Transverse colon (tissue), 4 donors: ENCODE measurements around the gene RILPL2. TPM values are rescaled to one million over a fixed set of nuclear protein-coding genes. Genes with fewer than 3 reads are reported as not detected.
A peak's percentile ranks its signal among the peaks of the same experiment; 100 is the strongest.
"Not testable (repeated sequence)": the region's sequence is repeated elsewhere in the genome, so short reads cannot be mapped to it uniquely, and the experiment has no call there.

Experiments
- DNase-seq: peaks from one replicate; pipeline ENCODE4 v3.0.0-alpha.2; 2019
- H3K27ac ChIP-seq, 4 donors: fragments of 200-600 bp; sonication (generic); 2 replicates each; pipeline ENCODE4 v1.5.1; 2016 to 2018; ENCODE audit warnings: inconsistent platforms in 4 of 4
- H3K27me3 ChIP-seq: fragments of 200-600 bp; sonication (generic); 2 replicates; pipeline ENCODE4 v1.5.1; 2017; ENCODE audit warnings: inconsistent platforms
- H3K36me3 ChIP-seq, 4 donors: fragments of 200-600 bp; sonication (generic); 2 replicates each; pipeline ENCODE4 v1.5.1; 2017 to 2019; ENCODE audit warnings: inconsistent platforms in 4 of 4
- H3K4me1 ChIP-seq, 4 donors: fragments of 200-600 bp; sonication (generic); 2 replicates each; pipeline ENCODE4 v1.5.1; 2017 to 2020; ENCODE audit warnings: inconsistent platforms in 4 of 4
- H3K4me3 ChIP-seq, 4 donors: fragments of 200-600 bp; sonication (generic); 1 replicate in 1 of 4; 2 replicates in 3 of 4; pipeline versions ENCODE4 v1.5.1 to v1.6.1; 2017 to 2019; ENCODE audit warnings: inconsistent platforms in 4 of 4
- H3K9me3 ChIP-seq, 2 donors: fragments of 200-600 bp; sonication (generic); 2 replicates each; pipeline ENCODE4 v1.5.1; 2017 to 2019; ENCODE audit warnings: inconsistent platforms in 2 of 2
- CTCF ChIP-seq, 5 experiments: fragments of 200-600 bp in 3 of 5; fragments of 450-650 bp in 2 of 5; sonication (generic) in 3 of 5; IDR thresholded peaks; 1 replicate in 2 of 5; 2 replicates in 3 of 5; pipeline ENCODE4 v1.5.1; 2016 to 2017; ENCODE audit warnings: antibody characterized with exemption in 5 of 5, inconsistent platforms in 3 of 5, mild to moderate bottlenecking in 2 of 5, moderate library complexity in 1 of 5
- EP300 ChIP-seq: sonication (generic); formaldehyde crosslinking; IDR thresholded peaks from one replicate; pipeline ENCODE4 v1.6.1; 2017; ENCODE audit warnings: antibody characterized with exemption, low read depth
- POLR2A ChIP-seq: fragments of 450-650 bp; IDR thresholded peaks from one replicate; pipeline ENCODE4 v1.6.1; 2016; ENCODE audit warnings: antibody characterized with exemption, mild to moderate bottlenecking, moderate library complexity
- POLR2AphosphoS5 ChIP-seq, 3 donors: sonication (generic); formaldehyde crosslinking; IDR thresholded peaks; one replicate each; pipeline ENCODE4 v1.6.1; 2016; ENCODE audit warnings: antibody characterized with exemption in 3 of 3
- WGBS, 2 donors: methylation state at CpG; one replicate each; pipeline ENCODE4 v1.1.5; 2018; ENCODE audit warnings: low coverage in 1 of 2; 5-methylcytosine and 5-hydroxymethylcytosine counted together
- in situ Hi-C, 4 donors: fragments of 200-750 bp; cut with MboI; loops; one replicate each; pipeline versions ENCODE4 v1.15.0 to v1.15.1; 2017; ENCODE audit warnings: low sequenced_read_pairs in 3 of 4, low pct_ligation_motif_present in 1 of 4, low pct_unique_long_range_greater_than_20kb in 1 of 4
- intact Hi-C: fragments of 100-400 bp; cut with DNase I; formaldehyde crosslinking; loops from one replicate; pipeline ENCODE4 v1.15.1; 2023; ENCODE audit warnings: low total_unique reads
- total RNA-seq, 4 donors: library from RNA; depleted of rRNA; stranded (reverse); fragments of >200 nt; gene quantifications; one replicate each; pipeline ENCODE4 v1.1.0, GENCODE V29; 2016

Gene RILPL2
- total RNA-seq, 4 donors from 2014 or later: 0.60 to 2.7 (median 1.4) TPM

DNA sequence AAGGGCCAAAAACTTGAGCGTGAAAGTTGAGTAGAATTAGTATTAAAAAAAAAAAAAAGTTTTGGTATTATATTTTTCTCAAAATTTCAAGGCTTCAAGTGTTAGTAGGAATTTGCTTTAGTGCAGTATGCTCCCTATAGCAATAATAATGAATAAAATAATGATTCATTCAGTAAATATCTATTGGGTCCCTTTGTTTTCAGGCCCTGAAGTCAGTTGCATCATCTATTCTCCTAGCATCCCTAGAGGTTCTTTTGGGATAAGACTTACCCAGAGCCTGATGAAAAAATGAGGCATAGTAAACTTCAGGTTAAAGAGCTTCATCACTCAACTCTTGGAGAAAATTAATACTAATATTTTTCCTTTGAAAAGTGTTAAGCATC, 51.5 kb downstream of the RILPL2 start:
- Histone ChIP-seq H3K4me1 (peaks cover 8 to 31% (median 18%) of the 10 kb centered on the region in 4 donors), H3K4me3 (peak overlapping the region in 2 of 4 donors; percentile 74 to 77), H3K36me3 (no peaks in the 10 kb centered on the region), H3K27me3 (no peaks in the 10 kb centered on the region), H3K9me3 (no peaks in the 10 kb centered on the region), H3K27ac (peak overlapping the region; percentile 78 to 93 (median 88))
- no peak for TF ChIP-seq EP300
- no peak for TF ChIP-seq POLR2A
- no peak for TF ChIP-seq POLR2AphosphoS5 (IDR thresholded peaks at IDR 0.05)
- no peak for TF ChIP-seq CTCF (IDR thresholded peaks at IDR 0.05)
- intact Hi-C loops (no loop called here), in situ Hi-C loops (no loop called here)
- WGBS, 2 donors: 9 to 27% methylated on average over 1 of the region's 1 CpG
- no peak for DNase-seq

DNA sequence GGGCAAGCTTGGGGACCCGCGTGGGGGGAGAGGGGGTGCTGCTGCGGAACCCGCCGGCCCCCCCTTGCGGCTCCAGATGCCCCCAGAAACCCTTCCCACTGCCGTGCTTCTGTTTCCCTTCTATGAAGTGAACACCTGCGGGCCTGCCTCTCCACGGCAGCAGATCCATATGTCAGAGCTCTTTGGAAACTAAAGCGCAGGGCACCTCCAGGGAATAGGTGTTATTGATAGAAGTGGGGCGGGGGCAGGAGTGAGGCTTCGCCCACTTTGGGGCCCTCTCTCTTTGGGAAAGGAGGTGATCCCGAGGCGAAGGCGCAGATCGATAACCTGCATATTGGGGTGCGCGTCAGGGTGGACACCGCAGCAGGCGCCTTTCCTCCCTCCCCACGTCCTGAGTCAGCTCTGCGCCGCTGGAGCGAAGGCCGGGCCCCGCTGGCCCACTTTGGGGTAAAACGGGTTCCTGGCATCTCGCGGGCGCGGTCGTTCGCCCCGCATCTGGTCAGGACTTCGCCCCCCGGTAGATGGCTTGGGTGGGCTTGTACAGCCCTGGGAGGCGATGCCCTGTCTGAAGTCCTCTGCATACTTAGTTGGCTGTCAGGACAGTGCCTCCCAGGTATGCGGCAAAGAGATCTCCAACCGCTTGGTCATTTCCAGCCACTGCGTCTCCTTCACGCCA, 52.0 kb downstream of the RILPL2 start:
- intact Hi-C loops: no loop called here
- DNase-seq: no peak
- no peaks in the 10 kb centered on the region for H3K9me3 ChIP-seq
- in situ Hi-C loops: no loop called here
- peak overlapping the region; percentile 78 to 93 (median 88) for H3K27ac ChIP-seq
- H3K4me3 ChIP-seq: peak overlapping the region; percentile 73 to 81 (median 76)
- WGBS, 2 donors: 2 to 17% methylated on average over 4 to 37 of the region's 41 CpGs
- H3K36me3 ChIP-seq: no peaks in the 10 kb centered on the region
- H3K4me1 ChIP-seq: peaks cover 7 to 28% (median 15%) of the 10 kb centered on the region in 4 donors
- TF ChIP-seq EP300: no peak
- TF ChIP-seq POLR2AphosphoS5 (IDR thresholded peaks at IDR 0.05): no peak
- TF ChIP-seq POLR2A: no peak
- no peak for TF ChIP-seq CTCF (IDR thresholded peaks at IDR 0.05)
- no peaks in the 10 kb centered on the region for H3K27me3 ChIP-seq

DNA sequence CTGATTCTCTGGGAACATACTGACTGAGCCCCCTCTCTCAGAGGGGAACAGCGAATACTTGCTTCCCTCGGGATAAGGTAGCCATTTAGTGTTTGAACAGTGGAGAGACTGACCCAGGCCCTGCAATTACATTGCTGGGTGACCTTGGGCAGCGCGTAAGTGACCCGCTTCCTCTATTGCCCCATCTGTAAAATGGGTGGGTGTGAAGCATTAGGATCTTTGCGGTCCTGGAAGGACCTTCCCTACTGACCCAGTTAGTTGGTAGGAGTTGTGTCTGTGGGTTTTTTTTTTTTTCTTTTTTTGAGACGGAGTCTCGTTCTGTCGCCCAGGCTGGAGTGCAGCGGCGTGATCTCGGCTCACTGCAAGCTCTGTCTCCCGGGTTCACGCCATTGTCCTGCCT, 53.8 kb downstream of the RILPL2 start:
- peak overlapping the region in 1 of 4 donors; percentile 77 for H3K4me3 ChIP-seq
- H3K36me3 ChIP-seq: no peaks in the 10 kb centered on the region
- no peaks in the 10 kb centered on the region for H3K9me3 ChIP-seq
- DNase-seq: no peak
- no peaks in the 10 kb centered on the region for H3K27me3 ChIP-seq
- H3K27ac ChIP-seq: peak overlapping the region in 1 of 4 donors; percentile 86
- in situ Hi-C loops (no loop called here), intact Hi-C loops (no loop called here)
- WGBS, 2 donors: 95% methylated on average over 14 of the region's 14 CpGs; no CpG with 5 or more reads in 1 of the 2 donors
- peaks cover 2 to 21% (median 8%) of the 10 kb centered on the region in 4 donors for H3K4me1 ChIP-seq
- no peak for TF ChIP-seq CTCF (IDR thresholded peaks at IDR 0.05)
- TF ChIP-seq POLR2A: no peak

- Histone ChIP-seq H3K9me3 (no peaks in the 10 kb centered on the region), H3K27ac (no peak overlapping the region), H3K4me1 (peaks cover 0 to 5% (median under 1%) of the 10 kb centered on the region in 4 donors), H3K27me3 (no peaks in the 10 kb centered on the region), H3K36me3 (no peaks in the 10 kb centered on the region), H3K4me3 (no peak overlapping the region)
- intact Hi-C loops (no loop called here), in situ Hi-C loops (no loop called here)
- no peak for TF ChIP-seq POLR2AphosphoS5 (IDR thresholded peaks at IDR 0.05)
- TF ChIP-seq POLR2A: no peak
- no peak for TF ChIP-seq EP300
- TF ChIP-seq CTCF (IDR thresholded peaks at IDR 0.05): no peak
- DNase-seq: no peak
- WGBS, 2 donors: 86% methylated on average over 5 of the region's 5 CpGs; no CpG with 5 or more reads in 1 of the 2 donors
Observed at GRCh38 chr12:123379391-123379790, 57.1 kb downstream of the RILPL2 start.

- H3K4me1 ChIP-seq, in situ Hi-C loops, H3K9me3 ChIP-seq, H3K4me3 ChIP-seq, H3K27ac ChIP-seq, intact Hi-C loops, H3K36me3 ChIP-seq, H3K27me3 ChIP-seq, DNase-seq: not testable (repeated sequence)
- 66 to 100% methylated on average over 1 to 5 of the region's 5 CpGs for whole genome bisulfite sequencing, 2 donors
Observed at GRCh38 chr12:123372415-123372814, 64.1 kb downstream of the RILPL2 start.

GRCh38 chr12:123371667-123372368, 64.7 kb downstream of the RILPL2 start:
- WGBS, 2 donors: 80 to 92% methylated on average over 6 to 42 of the region's 48 CpGs
- H3K4me1 ChIP-seq, intact Hi-C loops, H3K9me3 ChIP-seq, H3K4me3 ChIP-seq, H3K27me3 ChIP-seq, DNase-seq, H3K36me3 ChIP-seq, H3K27ac ChIP-seq, in situ Hi-C loops: not testable (repeated sequence)
